NCI-H146 treated with DMSO at 0.1 percent for 48 hours (cell line): ENCODE results near the gene TWSG1.
A peak's percentile ranks its signal among the peaks of the same experiment; 100 is the strongest.
"Not testable (repeated sequence)": the region's sequence is repeated elsewhere in the genome, so short reads cannot be mapped to it uniquely, and the experiment has no call there.

Source experiments
- DNase-seq: peaks from one replicate; lab custom pipeline; 2025; ENCODE audit not compliant: unreplicated experiment; lab: John Stamatoyannopoulos, UW

Gene TWSG1

DNA sequence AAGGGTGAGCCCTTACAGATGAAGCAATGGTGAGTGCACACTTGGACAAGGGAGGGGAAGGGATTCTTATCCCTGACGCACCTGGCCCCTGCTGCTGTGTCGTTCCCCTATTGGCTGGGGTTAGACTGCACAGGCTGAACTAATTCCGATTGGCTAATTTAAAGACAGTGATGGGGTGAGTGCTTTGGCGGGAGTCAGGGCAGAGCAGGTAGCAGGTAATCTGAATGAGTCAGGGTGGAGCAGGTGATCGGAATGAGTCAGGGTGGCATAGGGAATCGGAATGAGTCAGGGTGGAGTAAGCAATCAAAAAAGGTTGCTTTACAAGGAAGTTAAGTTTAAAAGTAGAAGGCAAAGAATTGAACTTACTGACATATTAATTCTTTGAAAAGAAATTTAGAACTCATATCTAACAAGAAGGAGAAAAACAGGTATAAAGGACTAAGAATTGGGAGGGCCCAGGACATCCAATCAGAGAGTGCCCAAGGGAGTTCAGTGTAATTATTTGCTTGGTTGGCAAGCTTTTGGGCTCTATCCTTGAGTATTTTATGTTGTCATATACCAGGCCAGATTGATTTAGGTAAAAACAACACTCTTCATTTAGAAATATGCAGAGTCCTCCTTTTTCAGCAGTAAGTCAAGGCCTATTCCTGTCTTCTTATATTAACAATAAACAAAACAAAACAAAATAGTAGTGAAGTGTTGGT lies 88.4 kb downstream of the TWSG1 start:
- DNase-seq: no peak

DNA sequence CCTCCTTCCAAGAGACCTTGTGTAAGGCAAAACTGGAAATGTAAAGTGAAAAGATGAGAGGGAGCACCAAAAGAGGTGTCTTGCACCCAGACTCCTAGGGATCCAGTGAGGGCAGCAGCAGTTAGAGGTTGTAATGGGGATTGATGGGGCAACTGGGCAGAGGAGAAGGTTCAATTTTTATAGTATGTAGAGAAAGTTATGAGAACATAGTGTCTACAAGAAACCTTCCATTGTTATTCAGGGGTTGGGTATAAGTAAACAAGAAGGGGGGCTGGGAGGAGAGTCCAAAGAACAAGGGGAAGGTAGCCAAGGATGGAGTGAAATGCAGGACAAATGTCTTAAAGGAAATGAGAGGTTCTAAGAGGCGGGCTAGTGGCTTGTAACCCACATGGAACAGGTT lies 89.1 kb downstream of the TWSG1 start:
- DNase-seq: not testable (repeated sequence)

- DNase-seq: not testable (repeated sequence)
Observed at GRCh38 chr18:9424235-9424634, 89.7 kb downstream of the TWSG1 start.

DNA sequence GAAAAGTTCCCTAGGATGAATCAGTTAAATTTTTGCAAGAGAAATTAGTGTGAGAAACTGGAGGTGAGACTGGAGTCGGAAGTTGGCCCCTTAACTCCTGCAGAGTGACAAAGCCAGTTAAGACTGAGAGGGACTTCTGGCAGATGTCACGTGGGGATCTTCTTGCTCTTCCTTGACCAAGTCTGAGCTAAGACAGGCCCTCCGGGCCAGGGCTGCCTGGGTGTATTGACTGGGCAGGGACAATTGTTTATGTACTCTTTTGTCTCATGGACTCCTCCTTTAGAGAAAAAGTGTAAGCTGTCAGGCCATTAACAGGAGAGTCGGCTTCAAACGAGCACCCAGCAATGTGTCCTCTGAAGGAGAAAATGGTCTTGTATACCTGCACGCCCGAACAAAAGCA lies 92.2 kb downstream of the TWSG1 start:
- DNase-seq: no peak

- no peak for DNase-seq
Observed at GRCh38 chr18:9428301-9428706, 93.7 kb downstream of the TWSG1 start.

- DNase-seq: no peak
Observed at GRCh38 chr18:9428862-9429661, 94.5 kb downstream of the TWSG1 start.

- no peak for DNase-seq
Observed at GRCh38 chr18:9429662-9429993, 95.1 kb downstream of the TWSG1 start.

- not testable (repeated sequence) for DNase-seq
Observed at GRCh38 chr18:9430315-9430714, 95.7 kb downstream of the TWSG1 start.

- DNase-seq: no peak
Observed at GRCh38 chr18:9431296-9431695, 96.7 kb downstream of the TWSG1 start.

GRCh38 chr18:9433122-9433521 lies 98.5 kb downstream of the TWSG1 start:
- not testable (repeated sequence) for DNase-seq

GRCh38 chr18:9433671-9434121 lies 99.1 kb downstream of the TWSG1 start:
- no peak for DNase-seq

DNA sequence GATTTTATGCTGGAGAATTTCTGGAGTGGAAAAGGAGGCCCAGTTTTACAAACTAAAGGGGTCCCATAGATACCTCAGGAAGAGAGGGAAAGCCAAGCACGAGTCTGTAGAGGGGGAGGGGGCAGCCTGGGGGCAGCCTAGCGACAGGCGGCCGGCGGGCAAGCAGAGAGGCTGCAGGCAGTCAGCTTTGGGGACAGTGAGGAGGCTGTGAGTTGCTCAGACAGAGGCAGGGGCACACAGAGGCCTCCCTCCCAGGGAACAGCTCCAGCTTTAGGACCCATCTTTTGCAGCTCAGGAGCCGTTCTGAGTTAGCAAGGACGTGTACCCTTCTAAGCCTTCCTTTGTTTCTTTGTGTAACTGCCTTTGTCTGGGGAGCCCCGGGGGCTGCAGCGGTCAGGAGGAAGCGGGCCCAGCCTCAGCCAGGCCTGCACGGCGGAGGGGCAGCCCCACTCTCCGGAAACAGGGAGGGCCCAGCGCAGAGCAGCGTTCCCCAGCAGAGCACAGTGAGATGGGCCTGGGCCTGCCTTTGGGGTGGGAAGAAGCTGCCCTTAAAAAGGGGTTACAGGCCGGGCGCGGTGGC lies 99.6 kb downstream of the TWSG1 start:
- DNase-seq: no peak

DNA sequence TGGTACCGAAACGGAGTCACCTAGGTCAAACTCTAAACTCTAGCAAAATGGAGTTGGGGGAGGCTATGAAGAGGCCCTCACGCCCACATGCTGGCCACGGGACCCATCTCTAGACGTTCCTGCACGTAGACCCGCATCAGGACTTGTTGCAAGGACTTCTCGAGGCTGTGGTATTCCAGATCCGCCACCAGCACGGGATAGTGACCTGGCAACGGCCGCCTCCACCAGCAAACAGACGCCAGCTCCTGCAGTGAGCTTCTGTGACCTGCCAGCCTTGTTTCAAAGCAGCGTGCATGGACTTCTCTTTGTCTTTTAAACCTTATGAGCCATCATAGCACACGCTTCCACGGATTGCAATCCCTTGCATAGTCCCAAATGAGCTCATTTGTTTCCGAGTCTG lies 100.5 kb downstream of the TWSG1 start:
- DNase-seq: no peak

- no peak for DNase-seq
Observed at GRCh38 chr18:9436206-9436929, 101.8 kb downstream of the TWSG1 start.

- DNase-seq: no peak
Observed at GRCh38 chr18:9437021-9437437, 102.5 kb downstream of the TWSG1 start.

DNA sequence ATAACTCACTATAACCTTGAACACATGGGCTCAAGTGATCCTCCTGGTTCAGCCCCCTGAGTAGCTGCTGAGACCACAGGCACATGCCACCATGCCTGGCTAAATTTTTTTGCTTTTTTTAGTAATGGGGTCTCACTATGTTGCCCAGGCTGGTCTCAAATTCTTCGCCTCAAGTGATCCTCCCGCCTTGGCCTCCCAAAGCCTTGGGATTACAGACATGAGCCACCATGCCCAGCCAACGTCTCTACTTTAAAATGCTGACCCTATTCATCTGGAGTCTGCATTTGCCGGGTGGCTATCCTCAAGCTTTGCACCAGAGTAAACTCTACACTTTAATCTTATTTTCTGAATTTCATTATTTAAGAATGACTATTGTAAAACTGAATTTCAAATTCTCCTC lies 103.1 kb downstream of the TWSG1 start:
- no peak for DNase-seq

GRCh38 chr18:9441061-9441460 lies 106.5 kb downstream of the TWSG1 start:
- DNase-seq: no peak

DNA sequence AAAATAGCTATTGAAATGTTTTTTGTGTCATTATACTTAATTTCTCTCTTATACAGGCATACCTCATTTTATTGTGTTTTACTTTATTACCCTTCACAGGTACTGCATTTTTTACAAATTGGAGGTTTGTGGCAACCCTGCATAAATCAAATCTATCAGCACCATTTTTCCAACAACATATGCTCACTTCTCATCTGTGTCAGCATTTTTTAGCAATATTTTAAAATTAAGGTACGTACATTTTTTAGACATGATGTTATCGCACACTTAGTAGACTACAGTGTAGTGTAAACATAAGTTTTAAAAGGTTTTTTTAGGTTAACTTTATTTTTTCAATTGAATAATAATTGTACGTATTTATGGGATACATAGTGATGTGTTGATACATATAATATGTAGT lies 110.0 kb downstream of the TWSG1 start:
- no peak for DNase-seq

GRCh38 chr18:9446839-9447238 lies 112.3 kb downstream of the TWSG1 start:
- DNase-seq: no peak

DNA sequence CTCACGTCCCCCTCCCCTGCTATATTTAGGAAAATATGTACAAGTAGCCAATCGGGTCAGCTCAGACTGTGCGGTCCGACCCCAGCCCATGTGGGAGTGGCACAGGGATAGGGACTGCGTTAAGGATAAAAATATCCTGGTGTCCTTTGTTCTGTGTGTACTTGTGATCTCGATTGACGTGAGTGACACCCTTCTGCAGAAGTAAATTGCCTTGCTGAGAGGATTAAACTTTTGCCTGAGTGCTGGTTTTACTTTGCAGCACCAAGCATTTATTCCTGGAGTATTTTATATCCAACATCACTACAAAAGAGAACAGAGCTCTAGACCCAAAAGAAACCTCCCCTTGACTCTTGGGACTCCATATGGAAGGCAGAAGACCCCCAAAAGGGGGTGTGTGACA lies 112.8 kb downstream of the TWSG1 start:
- DNase-seq: no peak

DNA sequence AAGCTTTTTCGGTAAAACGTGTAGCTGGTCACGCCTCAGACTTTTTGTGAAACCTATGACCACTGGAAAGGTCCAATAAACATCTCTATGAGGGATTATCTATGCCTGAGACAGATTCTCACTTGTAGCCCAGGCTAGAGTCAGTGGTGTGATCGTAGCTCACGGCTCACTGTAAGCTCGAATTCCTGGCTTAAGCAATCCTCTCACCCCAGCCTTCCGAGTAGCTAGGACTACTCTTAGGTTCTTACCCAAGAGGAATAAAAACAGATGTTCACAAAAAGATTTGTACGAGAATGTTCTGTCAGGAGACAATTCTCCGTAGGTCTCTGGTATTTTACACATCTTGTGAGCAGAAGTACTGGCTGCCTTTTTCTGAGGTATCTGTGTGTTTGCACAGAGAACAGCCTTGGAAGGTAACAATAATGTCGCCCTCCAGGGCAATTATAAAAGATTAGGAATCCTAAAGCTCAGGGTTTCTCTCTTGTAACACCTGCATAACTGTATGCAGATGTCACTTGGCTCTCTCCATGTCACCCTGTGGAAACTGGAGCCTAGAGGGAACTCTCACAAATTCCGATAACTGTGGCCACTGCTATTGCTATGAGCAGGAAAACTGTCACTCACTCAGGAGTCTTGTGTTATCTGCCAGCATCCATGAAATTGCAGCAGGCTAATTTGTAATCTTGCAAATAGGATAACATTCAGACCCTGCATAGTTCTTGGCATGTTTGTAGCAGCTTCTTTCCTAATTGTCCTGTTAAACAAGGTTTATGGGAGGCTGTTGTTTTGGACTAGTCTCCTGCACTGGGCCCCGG lies 115.2 kb downstream of the TWSG1 start:
- DNase-seq: peak; percentile 74
